Activated CD8-positive, alpha-beta memory T cell treated with anti-CD3 and anti-CD28 coated beads for 24 hours (primary cell): ENCODE results near the gene FZD8.

Experiments
- DNase-seq: peaks from one replicate; pipeline ENCODE4 v3.0.0-alpha.2; 2020

Gene FZD8

DNA sequence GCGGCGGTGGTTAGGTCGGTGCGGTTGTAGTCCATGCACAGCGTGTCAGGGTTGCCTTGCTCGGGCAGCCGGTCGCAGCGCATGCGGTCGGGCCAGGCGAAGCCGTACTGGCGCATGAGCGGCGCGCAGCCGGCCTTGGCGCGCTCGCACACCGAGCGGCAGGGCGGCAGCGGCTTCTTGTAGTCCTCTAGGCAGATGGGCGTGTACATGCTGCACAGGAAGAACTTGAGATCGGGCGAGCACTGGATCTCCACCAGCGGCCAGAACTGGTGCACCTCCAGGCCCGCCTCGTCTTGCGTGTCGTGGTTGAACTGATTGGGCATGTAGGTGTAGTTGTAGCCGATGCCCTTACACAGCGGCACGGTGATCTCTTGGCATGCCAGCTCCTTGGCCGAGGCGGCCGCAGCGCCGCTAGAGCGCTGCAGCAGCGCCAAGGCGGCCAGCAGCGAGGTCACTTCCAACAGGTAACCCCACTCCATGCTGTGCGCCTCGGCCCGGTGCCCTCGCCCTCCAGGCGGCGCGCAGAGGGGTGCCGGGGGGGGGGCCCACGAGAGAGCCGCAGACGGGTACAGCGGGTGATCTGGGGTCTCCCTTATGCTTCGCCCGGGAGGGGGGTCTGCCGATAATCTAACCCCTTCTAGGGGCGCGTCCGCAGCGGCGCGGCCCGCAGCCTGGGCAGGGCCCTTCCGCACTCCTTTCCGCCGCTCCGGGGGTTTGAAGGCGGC, 983 bp downstream of the FZD8 start:
- DNase-seq: peak; percentile 78

DNA sequence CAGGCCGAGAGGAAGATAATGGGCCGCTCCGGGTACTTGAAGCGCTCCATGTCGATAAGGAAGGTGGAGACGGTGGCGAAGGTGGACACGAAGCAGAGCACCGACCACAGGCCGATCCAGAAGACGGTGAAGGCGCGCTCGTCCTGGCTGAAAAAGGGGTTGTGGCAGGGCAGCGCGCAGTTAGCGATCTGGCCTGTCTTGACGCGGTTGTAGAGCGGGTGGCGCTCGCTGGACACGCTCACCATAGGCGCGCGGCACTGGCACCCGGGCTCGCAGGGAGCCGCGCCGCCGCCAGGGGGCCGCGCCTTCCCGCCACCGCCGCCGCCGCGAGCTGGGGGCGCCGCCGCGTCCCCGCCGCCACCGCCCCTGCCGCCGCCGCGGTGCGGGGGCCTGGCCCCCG, 1.6 kb downstream of the FZD8 start:
- DNase-seq: peak; percentile 71

DNA sequence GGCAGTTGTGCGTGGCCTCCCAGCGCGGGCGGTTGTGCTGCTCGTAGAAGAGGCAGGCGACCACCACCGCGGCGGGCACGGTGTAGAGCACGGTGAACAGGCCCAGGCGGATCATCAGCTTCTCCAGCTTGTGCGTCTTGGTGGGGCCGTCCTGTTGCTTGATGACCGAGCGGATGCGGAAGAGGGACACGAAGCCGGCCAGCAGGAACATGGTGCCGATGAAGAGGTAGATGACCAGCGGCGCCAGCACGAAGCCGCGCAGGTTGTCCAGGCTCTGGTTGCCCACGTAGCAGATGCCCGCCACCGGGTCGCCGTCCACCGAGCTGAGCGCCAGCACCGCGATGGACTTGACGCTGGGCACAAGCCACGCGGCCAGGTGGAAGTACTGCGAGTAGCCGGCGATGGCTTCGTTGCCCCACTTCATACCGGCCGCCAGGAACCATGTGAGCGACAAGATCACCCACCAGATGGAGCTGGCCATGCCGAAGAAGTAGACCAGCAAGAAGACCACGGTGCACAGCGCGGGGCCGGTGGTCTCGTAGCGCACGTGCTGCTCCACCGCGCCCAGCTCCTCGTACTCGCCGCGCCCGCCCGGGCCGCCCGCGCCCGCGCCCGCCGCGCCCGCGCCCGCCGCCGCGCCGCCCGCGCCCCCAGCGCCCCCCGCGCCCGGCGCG, 2.2 kb downstream of the FZD8 start:
- peak; percentile 60 for DNase-seq

GRCh38 chr10:35639021-35639727, 2.9 kb downstream of the FZD8 start:
- DNase-seq: no peak

GRCh38 chr10:35638101-35638500, 4.0 kb downstream of the FZD8 start:
- DNase-seq: no peak

DNA sequence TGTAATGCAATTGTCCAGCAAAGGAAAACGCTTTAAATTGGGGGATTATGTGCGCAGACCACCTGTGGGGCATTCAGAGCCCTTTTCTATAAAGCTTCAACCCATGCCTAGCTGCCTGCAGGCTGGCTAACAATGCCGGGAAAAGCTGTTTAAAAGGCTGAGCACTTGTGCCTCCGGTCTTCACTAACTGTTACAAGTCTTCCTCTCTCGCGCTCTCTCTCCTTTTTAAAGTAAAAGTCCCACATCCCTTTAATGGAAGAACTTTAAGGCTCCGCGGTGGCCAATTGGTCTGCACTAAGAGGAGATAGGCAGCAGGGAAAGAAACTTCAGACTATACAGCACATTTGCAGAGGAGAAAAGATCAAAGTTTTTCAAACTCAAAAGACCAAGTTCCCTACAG, 4.6 kb downstream of the FZD8 start:
- no peak for DNase-seq

- no peak for DNase-seq
These were observed 5.1 kb downstream of the FZD8 start for GRCh38 chr10:35636956-35637355.

GRCh38 chr10:35635576-35635975, 6.5 kb downstream of the FZD8 start:
- peak; percentile 60 for DNase-seq

- no peak for DNase-seq
These were observed 8.8 kb downstream of the FZD8 start for GRCh38 chr10:35633006-35633980.

DNA sequence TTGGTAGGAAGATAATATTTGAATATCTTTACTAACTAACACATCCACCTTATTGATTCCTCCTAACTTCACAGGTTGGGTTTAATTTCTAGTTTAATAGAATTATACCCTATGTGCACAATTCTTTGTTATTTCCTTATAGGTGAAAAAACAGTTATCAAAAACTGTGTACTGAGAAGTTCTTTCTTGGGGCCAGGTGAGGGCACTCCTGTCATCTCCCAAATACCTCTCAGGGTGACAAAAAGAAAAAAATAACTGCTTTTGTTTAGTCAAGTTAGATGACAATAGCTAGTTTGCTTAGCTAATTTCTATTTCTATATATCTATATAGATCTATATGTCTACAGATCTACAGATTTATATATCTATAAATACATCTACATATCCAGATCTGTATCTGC, 10.1 kb downstream of the FZD8 start:
- no peak for DNase-seq

DNA sequence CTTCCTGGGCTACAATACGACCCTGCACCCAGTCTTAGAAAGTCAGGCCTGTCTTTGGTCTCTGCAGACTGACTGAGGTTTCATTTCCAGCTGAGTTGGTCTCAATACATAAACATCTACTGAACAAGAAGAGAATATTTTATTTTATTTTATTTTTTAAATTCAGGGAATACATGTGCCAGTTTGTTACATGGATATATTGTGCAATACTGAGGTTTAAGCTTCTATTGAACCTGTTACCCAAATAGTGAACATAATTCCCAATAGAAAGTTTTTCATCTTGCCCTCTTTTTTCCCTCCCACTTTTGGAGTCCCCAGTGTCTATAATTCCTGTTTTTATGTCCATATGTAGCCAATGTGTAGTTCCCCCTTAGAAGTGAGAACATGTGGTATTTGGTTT, 10.7 kb downstream of the FZD8 start:
- DNase-seq: no peak

DNA sequence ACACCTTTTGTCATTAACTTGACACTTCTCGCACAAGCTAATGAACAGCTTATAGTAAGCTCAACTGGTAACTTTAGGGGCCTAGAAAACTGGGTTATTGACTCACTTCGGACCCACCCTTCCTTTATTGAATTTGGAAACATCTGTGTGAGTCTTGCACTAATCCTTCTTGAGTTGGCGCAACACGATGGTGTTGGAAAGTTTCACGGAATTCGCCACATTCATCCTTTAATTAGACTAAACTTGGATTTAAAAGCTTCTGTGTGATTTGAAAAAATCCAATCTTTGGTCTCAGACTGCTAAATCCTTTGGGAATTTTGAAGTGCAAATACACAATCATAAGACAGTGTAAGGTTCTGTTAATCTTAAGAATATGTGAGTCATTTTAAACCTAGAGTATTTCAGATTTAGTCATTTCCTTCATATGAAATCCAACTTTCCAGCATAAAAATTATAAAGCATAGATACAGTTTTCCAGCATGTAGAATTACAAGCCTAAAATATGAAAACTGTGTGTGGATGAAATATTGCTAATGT, 15.1 kb downstream of the FZD8 start:
- DNase-seq: no peak

GRCh38 chr10:35614312-35614711, 27.8 kb downstream of the FZD8 start:
- no peak for DNase-seq

DNA sequence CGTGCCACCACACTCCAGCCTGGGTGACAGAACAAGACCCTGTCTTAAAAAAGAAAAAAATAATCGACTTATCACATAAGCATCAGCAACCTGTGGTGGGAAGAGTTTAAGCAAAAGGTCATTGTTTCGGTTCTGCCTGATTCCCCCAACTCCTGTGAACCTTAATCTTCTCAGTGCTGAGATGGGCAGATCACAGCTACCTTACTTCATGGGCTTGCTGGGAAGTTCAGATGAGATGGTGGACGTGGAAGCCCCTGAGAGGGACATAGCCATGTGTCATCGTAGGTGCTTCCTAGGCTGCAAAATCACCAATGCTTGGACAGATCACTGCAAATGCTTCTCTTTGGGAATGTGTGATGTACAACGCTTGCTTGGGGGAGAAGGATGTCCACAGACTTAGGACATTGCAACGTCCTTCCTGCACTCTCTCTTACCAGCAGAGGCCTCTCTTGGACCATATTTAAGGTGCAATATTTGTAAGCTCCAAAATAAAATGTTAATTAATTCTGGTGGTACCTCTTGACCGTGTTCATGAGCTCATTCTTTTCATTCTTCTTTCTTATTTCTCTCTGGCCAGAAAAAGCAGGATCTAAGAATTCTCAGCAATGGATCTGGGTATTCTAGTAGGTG, 28.4 kb downstream of the FZD8 start:
- DNase-seq: no peak

GRCh38 chr10:35613107-35613440, 29.0 kb downstream of the FZD8 start:
- DNase-seq: no peak

DNA sequence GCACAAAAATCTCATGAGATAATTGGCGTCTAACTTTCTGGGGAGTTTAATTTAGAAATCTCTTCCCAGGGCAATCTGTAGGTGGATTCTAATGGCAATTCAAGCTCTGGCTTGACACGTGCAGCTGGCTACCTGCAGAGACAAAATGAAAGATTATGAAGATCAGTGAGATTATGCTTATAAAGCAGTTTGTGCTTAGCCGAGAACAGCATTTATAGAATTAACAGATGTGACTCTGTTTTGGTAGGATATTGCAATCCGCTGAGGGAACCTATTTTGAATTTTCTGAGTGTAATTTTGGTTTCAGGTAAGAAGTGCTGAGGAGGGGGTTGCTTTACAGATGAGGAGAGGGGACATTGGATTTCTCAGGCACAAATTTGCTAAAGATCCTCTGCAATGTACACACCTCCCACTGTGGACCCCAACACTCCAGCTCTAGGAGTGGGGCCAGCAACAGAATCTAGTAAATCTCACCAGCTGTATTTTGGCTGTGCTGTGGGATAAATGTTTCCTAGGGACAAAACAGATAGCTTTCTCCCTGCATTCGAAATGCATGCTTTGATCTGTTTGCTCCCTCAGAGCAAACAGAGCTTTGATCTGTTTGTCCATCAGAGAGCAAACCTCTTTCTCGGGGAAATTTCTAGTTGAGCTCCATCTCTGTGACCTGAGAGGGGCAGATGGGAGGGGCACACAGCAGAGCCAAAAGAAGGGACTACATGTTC, 29.6 kb downstream of the FZD8 start:
- DNase-seq: no peak

DNA sequence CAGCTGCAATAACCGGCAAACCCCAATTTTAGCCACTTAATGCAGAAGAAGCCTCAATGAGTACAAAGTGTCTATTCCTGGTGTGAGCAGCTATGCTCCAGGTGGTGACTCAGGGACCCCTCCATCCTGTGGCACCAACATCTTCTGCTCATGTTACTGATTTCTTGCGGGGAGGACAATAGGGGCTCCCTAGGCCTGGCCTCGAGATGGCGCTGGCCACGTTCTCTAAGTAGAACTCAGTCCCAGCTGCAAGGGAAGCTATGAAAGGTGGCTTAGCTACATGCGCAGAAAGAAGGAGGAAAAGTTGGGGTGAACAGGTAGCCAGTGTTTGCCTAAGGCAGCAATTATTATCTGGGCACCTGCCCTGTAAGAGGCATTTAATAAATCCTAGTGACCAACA, 30.3 kb downstream of the FZD8 start:
- no peak for DNase-seq

DNA sequence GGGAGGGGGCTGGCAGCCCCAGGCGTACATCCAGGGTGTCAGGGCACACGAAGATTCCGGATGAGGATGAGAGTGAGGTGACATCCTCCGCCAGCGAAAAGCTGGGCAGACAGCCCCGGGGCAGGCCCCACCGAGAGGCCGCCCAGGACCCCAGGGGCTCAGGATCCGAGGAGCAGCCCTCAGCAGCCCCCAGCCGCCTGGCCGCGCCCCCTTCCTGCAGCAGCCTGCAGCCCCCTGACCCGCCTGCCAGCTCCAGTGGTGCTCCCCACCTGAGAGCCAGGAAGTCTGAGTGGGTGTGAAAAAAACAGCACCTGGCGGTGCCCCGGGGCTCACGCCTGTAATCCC, 33.8 kb downstream of the FZD8 start:
- no peak for DNase-seq

- DNase-seq: peak; percentile 58
These were observed 34.4 kb downstream of the FZD8 start for GRCh38 chr10:35607475-35608327.

- DNase-seq: no peak
These were observed 35.7 kb downstream of the FZD8 start for GRCh38 chr10:35606430-35606829.

GRCh38 chr10:35605191-35605590, 36.9 kb downstream of the FZD8 start, which contains the start of gene GJD4:
Gene GJD4, plus strand, starts transcription at chr10:35605341. Its CDS starts 227 bp downstream, at chr10:35605568.
- no peak for DNase-seq
